HUDEP-2 (cell line): ENCODE data around the gene MED16.

Experiments used
- DNase-seq, 76 experiments: peaks; one replicate each; lab custom pipeline; 2025; ENCODE audit not compliant: unreplicated experiment in 76 of 76; lab: John Stamatoyannopoulos, UW

MED16 gene

DNA sequence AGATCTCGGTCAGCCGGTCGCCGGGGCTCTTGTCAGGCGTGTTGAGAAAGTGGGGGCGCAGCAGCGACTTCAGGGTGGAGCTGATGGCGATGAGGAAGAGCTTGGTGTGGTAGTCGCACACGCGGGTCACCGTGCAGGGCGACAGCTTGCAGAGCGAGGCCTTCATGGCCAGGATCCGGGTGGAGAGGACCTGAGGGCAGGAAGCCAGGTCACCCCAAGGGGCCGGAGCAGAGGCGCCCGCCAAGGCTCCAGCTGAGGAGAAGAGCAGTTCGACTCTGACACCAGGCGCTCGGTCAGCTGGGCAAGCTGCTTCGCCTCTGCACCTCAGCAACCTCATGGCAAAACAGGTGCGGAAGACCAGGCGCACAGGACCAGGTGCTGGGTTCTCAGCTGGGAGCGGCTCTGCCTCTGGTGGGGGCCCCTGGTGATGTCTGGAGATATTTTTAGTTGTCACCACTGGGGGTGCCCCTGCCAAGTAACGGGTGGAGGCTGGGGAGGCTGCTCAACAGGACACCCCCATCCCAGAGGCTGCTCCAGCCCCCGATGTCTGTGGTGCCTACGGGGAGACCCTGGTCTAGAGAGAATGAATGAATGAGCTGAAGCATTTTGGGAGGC is 17.6 kb downstream of the MED16 start:
- DNase-seq: no peak

DNA sequence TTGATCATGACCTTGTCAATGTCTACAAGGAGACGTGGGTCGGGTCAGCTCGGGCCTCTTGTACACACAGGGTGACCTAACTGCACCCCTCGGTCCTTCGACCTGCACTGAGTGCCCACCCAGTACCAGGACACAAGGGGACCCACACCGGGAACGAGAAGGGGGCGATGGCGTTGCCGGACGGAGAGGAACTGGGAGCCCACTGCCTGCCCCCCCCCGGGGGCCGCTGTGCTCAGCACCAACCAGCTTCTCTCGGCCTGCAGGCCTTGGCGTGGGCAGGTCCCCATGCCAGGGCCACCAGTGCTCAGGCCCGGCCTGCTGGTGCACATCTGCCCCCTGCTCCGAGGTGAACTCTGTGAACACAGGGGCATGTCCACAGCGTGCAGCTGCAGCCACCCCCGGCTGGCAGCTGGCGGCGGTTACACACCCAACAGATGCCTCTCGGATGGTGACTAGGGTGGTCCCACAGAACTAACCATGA is 19.4 kb downstream of the MED16 start:
- DNase-seq: no peak

GRCh38 chr19:873084-873483 is 19.9 kb downstream of the MED16 start:
- peak in 48 of 76 experiments; percentile 14 to 76 (median 54) for DNase-seq

DNA sequence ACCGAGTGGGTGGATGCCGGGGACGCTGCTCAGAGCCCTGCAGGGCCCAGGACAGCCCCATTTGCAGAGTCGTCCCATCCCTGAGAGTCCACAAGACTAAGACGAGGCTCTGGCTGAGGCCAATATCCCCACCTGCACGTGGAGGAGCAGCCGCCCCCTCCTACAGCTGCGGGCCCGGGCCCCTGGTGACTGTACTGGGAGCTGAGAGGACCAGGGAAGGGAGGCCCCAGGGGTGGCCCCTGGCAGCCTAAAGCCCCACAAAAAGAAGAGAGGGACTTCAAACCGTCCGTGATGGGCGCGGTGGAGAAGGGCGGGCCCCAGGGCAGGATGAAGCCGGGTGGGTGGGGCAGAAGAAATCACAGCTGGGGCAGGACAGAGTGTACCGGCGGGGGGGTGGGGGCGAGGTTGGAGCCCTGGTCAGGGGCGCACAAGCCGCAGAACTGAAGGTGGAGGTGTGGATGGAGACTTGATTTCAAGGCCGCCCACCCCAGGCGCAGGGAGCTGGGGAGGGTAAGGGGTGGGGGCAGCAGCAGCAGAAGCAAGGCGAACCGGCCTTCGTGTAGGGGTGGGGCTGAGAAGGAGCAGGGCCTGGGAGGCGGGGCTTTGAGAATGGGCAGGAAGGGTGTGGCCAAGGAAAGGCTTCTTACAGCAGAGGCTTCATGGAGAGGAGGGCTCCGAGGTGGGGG is 20.6 kb downstream of the MED16 start:
- peak in 72 of 76 experiments; percentile 30 to 96 (median 86) for DNase-seq

DNA sequence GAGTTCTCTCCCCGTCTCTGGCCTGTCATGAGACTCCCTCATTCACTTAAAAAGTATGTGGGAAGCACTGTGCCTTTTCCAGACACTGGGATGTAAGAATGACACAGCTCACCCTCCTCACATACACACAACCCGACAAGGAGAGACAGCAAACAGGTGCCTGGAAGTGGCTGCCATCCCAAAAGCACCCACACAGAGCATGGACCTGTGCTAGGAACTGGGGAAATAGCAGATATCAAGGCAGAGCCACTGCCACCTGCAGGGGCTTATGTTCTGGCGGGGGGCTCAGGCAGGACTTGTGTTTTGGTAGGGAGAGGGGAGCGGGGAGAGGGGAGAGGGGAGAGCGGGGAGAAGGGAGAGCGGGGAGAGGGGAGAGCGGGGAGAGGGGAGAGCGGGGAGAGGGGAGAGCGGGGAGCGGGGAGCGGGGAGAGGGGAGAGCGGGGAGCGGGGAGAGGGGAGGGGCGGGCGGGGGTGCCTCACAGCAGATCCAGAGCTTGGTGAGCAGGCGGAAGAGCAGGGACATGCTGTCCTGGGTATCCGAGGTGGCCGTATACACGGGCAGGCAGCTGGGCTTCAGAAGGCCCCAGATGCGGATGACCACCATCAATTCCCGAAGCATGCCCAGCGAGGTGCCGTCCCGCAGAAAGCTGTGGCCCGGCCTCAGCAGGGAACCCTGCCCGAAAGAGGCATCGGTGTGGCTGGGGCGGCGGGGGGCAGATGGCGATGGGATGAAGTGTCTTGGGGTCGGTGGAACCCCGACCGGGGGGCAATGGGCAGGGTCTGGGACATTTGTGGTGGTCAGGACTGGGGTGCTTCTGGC is 21.3 kb downstream of the MED16 start:
- DNase-seq: no peak

DNA sequence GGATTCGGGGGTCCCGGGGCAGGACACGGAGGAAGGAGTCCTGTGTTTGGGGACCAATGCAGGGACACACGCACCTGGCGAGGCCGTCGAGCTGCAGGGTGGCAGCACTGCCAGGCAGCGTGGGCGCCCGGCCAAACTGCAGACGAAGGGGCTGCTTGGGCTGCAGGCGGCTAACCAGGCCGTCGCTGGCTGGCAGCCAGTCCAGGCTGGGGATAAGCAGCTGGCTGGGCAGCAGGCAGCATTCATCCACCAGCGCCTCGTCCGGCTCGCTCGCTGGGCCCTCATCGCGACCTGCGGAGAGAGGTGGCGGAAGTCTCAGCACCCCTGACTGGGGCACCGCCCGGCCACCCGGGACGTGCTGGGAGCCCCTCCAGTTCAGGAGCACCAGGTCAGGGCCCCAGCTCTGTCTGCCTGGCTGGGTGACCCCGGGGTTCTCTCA is 22.0 kb downstream of the MED16 start:
- no peak for DNase-seq

DNA sequence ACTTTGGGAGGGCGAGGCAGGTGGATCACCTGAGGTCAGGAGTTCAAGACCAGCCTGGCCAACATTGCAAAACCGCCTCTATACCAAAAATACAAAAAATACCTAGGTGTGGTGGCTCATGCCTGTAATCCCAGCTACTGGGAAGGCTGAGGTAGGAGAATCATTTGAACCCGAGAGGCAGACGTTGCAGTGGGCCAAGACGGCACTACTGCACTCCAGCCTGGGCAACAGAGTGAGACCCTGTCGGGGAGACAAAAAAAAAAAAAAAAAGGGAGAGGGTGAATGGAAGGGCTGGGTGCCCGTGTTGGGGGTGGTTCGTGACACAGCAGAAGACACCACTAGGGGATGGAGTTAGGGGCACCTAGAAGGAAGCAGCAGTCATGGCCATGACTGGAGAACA is 22.7 kb downstream of the MED16 start:
- DNase-seq: no peak

DNA sequence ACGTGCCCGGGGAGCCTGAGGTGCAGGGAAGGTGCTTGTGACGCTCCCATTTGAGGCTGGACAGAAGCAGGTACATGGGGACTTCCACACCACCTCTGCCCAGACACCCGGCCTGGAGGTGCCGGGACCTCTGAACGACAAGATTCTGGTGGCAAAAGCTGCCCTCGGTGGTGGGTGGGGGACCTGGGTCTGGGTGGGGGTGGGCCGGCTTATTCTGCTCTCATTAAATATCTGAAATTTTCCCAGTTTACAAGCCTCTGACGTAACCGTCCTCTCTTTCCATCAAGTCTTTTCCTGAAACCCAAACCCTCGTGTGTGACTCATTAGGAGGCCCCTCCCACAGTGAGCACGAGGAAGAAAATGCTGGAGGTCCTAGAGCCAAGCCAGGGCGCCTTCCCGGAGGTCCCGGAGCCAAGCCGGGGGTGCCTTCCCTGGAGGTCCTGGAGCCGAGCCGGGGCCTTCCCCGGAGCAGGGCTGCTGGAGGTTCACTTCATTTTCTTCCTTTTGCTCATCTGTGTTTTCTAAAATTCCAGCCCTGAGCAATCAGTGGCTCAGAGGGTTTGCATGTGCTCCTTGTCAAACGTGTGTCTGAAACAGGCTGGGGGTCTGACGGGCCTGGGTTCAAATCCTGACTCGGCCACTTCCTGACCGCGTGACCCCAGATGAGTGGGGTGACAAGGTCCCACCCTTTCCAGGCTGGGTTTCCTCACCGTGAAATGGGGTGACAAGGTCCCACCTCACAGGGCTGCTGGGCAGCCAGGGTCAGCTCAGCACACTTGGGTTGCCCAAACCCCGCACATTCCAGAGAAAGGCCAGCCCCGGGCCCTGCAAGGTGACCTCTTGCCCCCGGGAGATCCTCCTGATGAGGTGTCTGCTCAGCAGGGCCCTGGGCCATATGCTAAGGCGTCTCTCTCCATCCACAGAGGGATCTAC is 23.5 kb downstream of the MED16 start:
- DNase-seq: no peak

GRCh38 chr19:868458-869244 is 24.3 kb downstream of the MED16 start:
- DNase-seq: no peak

DNA sequence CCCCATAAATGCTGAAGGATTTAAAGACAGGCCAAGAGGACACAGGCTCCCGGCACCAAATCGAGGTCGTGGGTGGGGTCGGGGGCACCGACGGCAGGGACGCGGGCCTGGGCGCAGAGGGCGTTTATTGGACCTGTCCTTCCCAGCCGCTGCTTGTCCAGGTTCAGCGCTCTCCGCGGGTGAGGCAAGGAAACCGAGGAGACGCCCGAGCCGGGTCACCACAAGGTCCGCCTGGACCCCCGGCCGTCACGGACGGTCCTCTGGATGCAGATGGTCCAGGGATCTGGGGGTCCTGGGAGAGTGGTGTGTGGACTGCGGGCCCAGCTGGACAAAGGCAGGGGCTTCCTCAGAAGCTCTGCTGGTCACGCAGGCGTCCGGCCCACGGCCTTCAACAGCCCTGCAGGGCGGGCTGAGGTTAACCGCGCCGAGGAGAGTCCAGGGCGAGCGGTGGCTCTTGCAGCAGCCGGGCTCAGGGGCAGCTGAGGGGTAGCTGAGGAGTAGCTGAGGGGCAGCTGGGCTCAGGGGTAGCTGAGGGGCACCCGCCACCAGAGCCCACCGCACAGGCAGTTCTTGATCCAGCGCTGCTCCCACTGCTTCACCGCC is 25.0 kb downstream of the MED16 start:
- DNase-seq: no peak

DNA sequence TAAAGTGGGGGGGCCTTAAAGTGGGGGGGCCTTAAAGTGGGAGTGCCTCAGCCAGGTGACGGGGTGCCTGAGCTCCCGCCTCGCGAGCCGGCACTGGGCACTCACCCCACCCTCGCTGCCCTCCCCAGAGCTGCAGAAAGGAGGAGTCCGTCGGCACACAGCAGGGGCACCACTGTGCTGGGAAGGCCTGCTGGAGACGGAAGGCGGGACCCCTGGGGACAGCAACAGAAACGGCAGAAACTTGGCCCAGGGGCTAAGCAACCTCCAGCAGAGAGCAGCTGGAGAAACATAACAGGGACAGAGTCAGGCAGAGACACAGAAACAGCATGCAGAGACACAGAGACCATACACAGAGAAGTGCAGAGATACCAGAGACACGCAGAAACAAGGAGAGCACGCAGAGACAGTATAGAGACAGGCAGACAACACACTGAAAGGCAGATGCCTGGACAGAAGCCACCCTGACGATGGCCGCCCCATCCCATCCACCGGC is 25.6 kb downstream of the MED16 start:
- DNase-seq: no peak

- no peak for DNase-seq
These were observed 26.2 kb downstream of the MED16 start for GRCh38 chr19:866769-867300.

GRCh38 chr19:863315-863620 is 29.7 kb downstream of the MED16 start:
- no peak for DNase-seq

- DNase-seq: peak in 57 of 76 experiments; percentile 20 to 86 (median 67)
These were observed 30.2 kb downstream of the MED16 start for GRCh38 chr19:862581-863314.

- DNase-seq: peak in 65 of 76 experiments; percentile 22 to 94 (median 79)
These were observed 31.0 kb downstream of the MED16 start for GRCh38 chr19:861756-862580.

- DNase-seq: no peak
These were observed 31.7 kb downstream of the MED16 start for GRCh38 chr19:861141-861755.
